ENCODE measurements around the gene KRTAP2-4.

GRCh38 chr17:41073676-41074075, 8.0 kb upstream of the KRTAP2-4 start:
- TF ChIP-seq USF1 (IDR thresholded peaks at IDR 0.05) = no peak
- TF ChIP-seq CEBPB (IDR thresholded peaks at IDR 0.05) = no peak
- TF ChIP-seq, protein P1, sequence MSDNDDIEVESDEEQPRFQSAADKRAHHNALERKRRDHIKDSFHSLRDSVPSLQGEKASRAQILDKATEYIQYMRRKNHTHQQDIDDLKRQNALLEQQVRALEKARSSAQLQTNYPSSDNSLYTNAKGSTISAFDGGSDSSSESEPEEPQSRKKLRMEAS (IDR thresholded peaks at IDR 0.05) = no peak

Measured in Ishikawa (cell line).